GM12801 (cell line): ENCODE data around the gene MMP20.

Experiments
- CTCF ChIP-seq: IDR thresholded peaks from one replicate; pipeline ENCODE4 v1.5.1; 2011; ENCODE audit warnings: control low read depth; ENCODE audit not compliant: insufficient read length; ENCODE audit errors: extremely low read depth

Gene MMP20

GRCh38 chr11:102552447-102553194 lies 72.5 kb downstream of the MMP20 start:
- no peak for TF ChIP-seq CTCF

- TF ChIP-seq CTCF, result no peak
Observed at GRCh38 chr11:102552020-102552419, 73.1 kb downstream of the MMP20 start.

GRCh38 chr11:102551169-102551781 lies 73.9 kb downstream of the MMP20 start:
- no peak for TF ChIP-seq CTCF

- no peak for TF ChIP-seq CTCF
Observed at GRCh38 chr11:102546923-102547471, 78.1 kb downstream of the MMP20 start.

GRCh38 chr11:102546427-102546826 lies 78.7 kb downstream of the MMP20 start:
- no peak for TF ChIP-seq CTCF

- TF ChIP-seq CTCF, result no peak
Observed at GRCh38 chr11:102545701-102546100, 79.4 kb downstream of the MMP20 start.

GRCh38 chr11:102544594-102544993 lies 80.5 kb downstream of the MMP20 start:
- TF ChIP-seq CTCF, result no peak
